ENCODE data around the gene SORBS1.

The SORBS1 gene

DNA sequence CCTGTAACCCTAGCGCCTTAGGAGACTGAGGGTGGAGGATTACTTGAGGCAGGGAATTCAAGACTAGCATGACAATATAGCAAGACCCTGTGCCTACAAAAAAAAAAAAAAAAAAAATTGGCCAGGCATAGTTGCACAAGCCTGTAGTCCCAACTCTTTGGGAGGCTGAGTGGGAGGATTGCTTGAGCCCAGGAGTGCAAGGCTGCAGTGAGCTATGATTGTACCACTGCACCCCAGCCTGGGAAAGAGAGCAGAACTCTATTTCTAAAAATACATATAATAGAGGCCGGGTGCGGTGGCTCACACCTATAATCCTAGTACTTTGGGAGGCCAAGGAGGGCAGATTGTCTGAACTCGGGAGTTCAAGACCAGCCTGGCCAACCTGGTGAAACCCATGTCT is 10.2 kb upstream of the SORBS1 start:
- TF ChIP-seq CEBPB (IDR thresholded peaks at IDR 0.05) (no peak), TAF1 (IDR thresholded peaks at IDR 0.05; ENCODE audit: low read depth) (no peak)

GRCh38 chr10:95569368-95569767 is 8.2 kb upstream of the SORBS1 start:
- TF ChIP-seq NFIC (IDR thresholded peaks at IDR 0.05), result no peak
- no peak for TF ChIP-seq CEBPB (IDR thresholded peaks at IDR 0.05)
- no peak for TF ChIP-seq REST (IDR thresholded peaks at IDR 0.05; ENCODE audit: low read depth)
- no peak for TF ChIP-seq EGR1 (IDR thresholded peaks at IDR 0.05)
- TF ChIP-seq RAD21 (IDR thresholded peaks at IDR 0.05; ENCODE audit: low read depth), result no peak
- no peak for TF ChIP-seq CREB1 (IDR thresholded peaks at IDR 0.05; ENCODE audit: low read depth)

DNA sequence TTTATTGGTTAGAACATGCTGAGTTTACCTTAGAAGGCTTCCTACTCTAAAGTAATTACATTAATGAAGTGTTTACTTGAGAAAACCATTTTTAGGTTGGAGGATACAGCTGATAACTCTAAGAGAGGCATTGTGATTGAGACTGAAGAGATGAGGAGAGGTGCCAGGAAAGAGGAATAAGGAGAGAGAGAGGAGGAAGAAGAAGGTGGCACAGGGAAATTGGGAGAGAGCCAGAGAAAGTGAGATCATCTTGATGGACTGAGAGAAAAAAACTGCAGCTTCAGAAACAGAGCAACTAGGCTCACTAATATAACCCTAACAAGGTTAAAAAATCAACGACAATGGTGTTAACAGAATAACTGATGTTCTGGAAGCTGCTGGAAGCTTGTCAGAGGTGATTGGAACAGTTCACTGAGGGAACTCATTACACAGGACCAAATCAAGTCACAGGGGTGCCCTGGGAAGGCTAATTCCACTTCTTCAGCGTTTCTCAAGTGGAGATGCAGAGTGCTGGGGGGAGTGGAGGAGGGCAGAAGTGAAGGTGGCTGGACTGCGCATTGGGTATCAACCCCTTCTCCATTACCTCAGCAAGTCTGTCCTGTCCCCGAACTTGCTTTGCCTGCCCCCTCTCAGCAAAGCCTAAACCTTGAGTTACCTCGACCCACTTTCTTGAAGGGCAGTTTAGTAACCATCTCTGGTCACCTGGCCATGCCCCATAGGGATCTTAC is 6.9 kb upstream of the SORBS1 start:
- peak; percentile 59; the same call in 1 of the 2 replicates for TF ChIP-seq NFIC (IDR thresholded peaks at IDR 0.05)
- TF ChIP-seq EP300 (IDR thresholded peaks at IDR 0.05; ENCODE audit: borderline replicate concordance), result no peak

DNA sequence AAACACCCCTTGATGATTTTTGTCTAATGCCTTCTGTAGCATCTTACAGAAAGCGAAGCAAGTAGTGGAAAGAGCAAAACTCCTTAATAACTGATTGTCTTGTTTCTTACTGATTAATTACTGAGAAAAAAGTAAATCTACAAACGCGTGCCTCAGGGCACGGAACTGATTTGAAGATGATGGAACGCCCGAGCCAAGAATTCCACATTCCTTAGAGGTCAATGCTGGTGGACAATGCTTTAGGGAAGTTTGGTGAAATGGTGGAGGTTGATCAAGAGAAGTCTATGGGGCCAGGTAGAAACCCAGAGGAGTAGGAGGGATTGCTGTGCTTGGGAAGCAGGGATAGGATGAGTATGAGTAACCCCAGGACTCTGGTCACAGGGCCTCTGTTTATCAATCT is 5.0 kb upstream of the SORBS1 start:
- TF ChIP-seq ZBTB7A (IDR thresholded peaks at IDR 0.05; ENCODE audit: low read depth), result no peak
- TF ChIP-seq REST (IDR thresholded peaks at IDR 0.05; ENCODE audit: low read depth), result no peak
- TF ChIP-seq TAF1 (IDR thresholded peaks at IDR 0.05; ENCODE audit: low read depth), result no peak
- TF ChIP-seq TEAD4 (IDR thresholded peaks at IDR 0.05), result no peak
- TF ChIP-seq RAD21 (IDR thresholded peaks at IDR 0.05; ENCODE audit: low read depth), result no peak

GRCh38 chr10:95565336-95565735 is 4.2 kb upstream of the SORBS1 start:
- TF ChIP-seq TEAD4 (IDR thresholded peaks at IDR 0.05) (no peak), TAF1 (IDR thresholded peaks at IDR 0.05; ENCODE audit: low read depth) (no peak), NFIC (IDR thresholded peaks at IDR 0.05) (no peak), CREB1 (IDR thresholded peaks at IDR 0.05; ENCODE audit: low read depth) (no peak), MAX (IDR thresholded peaks at IDR 0.05) (no peak), EP300 (IDR thresholded peaks at IDR 0.05; ENCODE audit: borderline replicate concordance) (no peak), ZBTB7A (IDR thresholded peaks at IDR 0.05; ENCODE audit: low read depth) (no peak), YY1 (IDR thresholded peaks at IDR 0.05; ENCODE audit: low read depth) (no peak), CEBPB (IDR thresholded peaks at IDR 0.05) (no peak), TCF12 (IDR thresholded peaks at IDR 0.05; ENCODE audit: low read depth) (no peak), EGR1 (IDR thresholded peaks at IDR 0.05) (no peak), REST (IDR thresholded peaks at IDR 0.05; ENCODE audit: low read depth) (no peak), RAD21 (IDR thresholded peaks at IDR 0.05; ENCODE audit: low read depth) (no peak), FOXM1 (IDR thresholded peaks at IDR 0.05; ENCODE audit: borderline replicate concordance, low read depth) (no peak)
- TF ChIP-seq, protein P1, sequence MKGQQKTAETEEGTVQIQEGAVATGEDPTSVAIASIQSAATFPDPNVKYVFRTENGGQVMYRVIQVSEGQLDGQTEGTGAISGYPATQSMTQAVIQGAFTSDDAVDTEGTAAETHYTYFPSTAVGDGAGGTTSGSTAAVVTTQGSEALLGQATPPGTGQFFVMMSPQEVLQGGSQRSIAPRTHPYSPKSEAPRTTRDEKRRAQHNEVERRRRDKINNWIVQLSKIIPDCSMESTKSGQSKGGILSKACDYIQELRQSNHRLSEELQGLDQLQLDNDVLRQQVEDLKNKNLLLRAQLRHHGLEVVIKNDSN (IDR thresholded peaks at IDR 0.05), result no peak

DNA sequence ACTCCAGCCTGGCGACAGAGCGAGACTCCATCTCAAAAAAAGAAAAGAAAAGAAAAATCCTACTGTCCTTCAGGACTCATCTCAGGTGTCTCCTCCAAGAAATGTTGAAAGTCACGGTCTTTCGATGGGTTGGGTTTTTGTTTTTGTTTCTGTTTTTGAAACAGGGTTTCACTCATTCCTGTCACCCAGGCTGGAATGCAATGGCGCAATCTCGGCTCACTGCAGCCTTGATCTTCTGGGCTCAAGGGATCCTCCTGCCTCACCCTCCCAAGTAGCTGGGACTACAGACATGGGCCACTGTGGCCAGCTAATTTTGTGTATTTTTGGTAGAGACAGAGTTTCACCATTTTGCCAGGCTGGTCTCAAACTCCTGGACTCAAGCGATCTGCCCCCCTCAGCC is 3.1 kb upstream of the SORBS1 start:
- TF ChIP-seq CEBPB (IDR thresholded peaks at IDR 0.05), result 0 out of 2 replicates have a peak, but pooled peaks have one; percentile 7
- no peak for TF ChIP-seq FOXM1 (IDR thresholded peaks at IDR 0.05; ENCODE audit: borderline replicate concordance, low read depth)

Data from Ishikawa (cell line).